ENCODE results near the gene PIK3R5. TPM values are rescaled to one million over a fixed set of nuclear protein-coding genes. Genes with fewer than 3 reads are reported as not detected.

PIK3R5 gene
- total RNA-seq, 1 donor from 2014 or later: 44.0 TPM

- DNase-seq (no peak), ATAC-seq (no peak)
- no peak overlapping the region for H3K27ac ChIP-seq
- H3K36me3 ChIP-seq: peaks cover 25% of the 10 kb centered on the region
- H3K9me3 ChIP-seq: no peaks in the 10 kb centered on the region
- intact Hi-C loops (cut with DNase I): no loop called here
- TF ChIP-seq CTCF (IDR thresholded peaks at IDR 0.05): no peak
- peaks cover 3% of the 10 kb centered on the region for H3K27me3 ChIP-seq (ENCODE audit: low read depth)
- peaks cover 7% of the 10 kb centered on the region for H3K4me1 ChIP-seq
- H3K4me3 ChIP-seq: no peak overlapping the region
Measured at GRCh38 chr17:8892338-8892690, 73.2 kb downstream of the PIK3R5 start.

- peaks cover 37% of the 10 kb centered on the region for H3K36me3 ChIP-seq
- H3K9me3 ChIP-seq: no peaks in the 10 kb centered on the region
- peaks cover 7% of the 10 kb centered on the region for H3K4me1 ChIP-seq
- TF ChIP-seq CTCF (IDR thresholded peaks at IDR 0.05): no peak
- H3K4me3 ChIP-seq: no peak overlapping the region
- peaks cover 2% of the 10 kb centered on the region for H3K27me3 ChIP-seq (ENCODE audit: low read depth)
- intact Hi-C loops (cut with DNase I): no loop called here
- ATAC-seq (no peak), DNase-seq (no peak)
- H3K27ac ChIP-seq: no peak overlapping the region
Measured at GRCh38 chr17:8890671-8891070, 74.8 kb downstream of the PIK3R5 start.

- intact Hi-C loops (cut with DNase I): no loop called here
- no peak for DNase-seq
- no peak for ATAC-seq
Measured at GRCh38 chr17:8889458-8890210, 75.9 kb downstream of the PIK3R5 start.

GRCh38 chr17:8888704-8889302 lies 76.7 kb downstream of the PIK3R5 start:
- no peak for ATAC-seq
- H3K36me3 ChIP-seq: peaks cover 37% of the 10 kb centered on the region

More at GRCh38 chr17:8889458-8890210, 75.9 kb downstream of the PIK3R5 start:
- Histone ChIP-seq H3K27me3 (ENCODE audit: low read depth) (no peaks in the 10 kb centered on the region), H3K27ac (no peak overlapping the region), H3K4me1 (peaks cover under 1% of the 10 kb centered on the region), H3K9me3 (no peaks in the 10 kb centered on the region), H3K36me3 (peaks cover 37% of the 10 kb centered on the region), H3K4me3 (no peak overlapping the region)
- TF ChIP-seq CTCF (IDR thresholded peaks at IDR 0.05): no peak

More at GRCh38 chr17:8888704-8889302, 76.7 kb downstream of the PIK3R5 start:
- no peaks in the 10 kb centered on the region for H3K4me1 ChIP-seq
- intact Hi-C loops (cut with DNase I): no loop called here
- no peak overlapping the region for H3K4me3 ChIP-seq
- no peak overlapping the region for H3K27ac ChIP-seq
- no peak for TF ChIP-seq CTCF (IDR thresholded peaks at IDR 0.05)
- no peaks in the 10 kb centered on the region for H3K27me3 ChIP-seq (ENCODE audit: low read depth)
- DNase-seq: no peak
- no peaks in the 10 kb centered on the region for H3K9me3 ChIP-seq
